Measurements from ENCODE around the gene ZNF689. TPM values are rescaled to one million over a fixed set of nuclear protein-coding genes. Genes with fewer than 3 reads are reported as not detected.

ZNF689 gene
- total and polyA plus RNA-seq, 2 of the 13 experiments (the other 11 are each of a cell fraction or from before 2014, with no cell fraction given): 9.7 to 19.5 TPM

- TF ChIP-seq ZNF414 (CRISPR knock-in tag; IDR thresholded peaks at IDR 0.05) (no peak), ZNF564 (CRISPR knock-in tag; IDR thresholded peaks at IDR 0.05) (no peak), KAT7 (CRISPR knock-in tag; IDR thresholded peaks at IDR 0.05; ENCODE audit: borderline replicate concordance) (no peak; the same call in 1 of the 2 replicates), ZMAT3 (CRISPR knock-in tag; conservative IDR thresholded peaks at IDR 0.05) (no peak; the same call in none of the 2 replicates), GRHL1 (CRISPR knock-in tag; conservative IDR thresholded peaks at IDR 0.05) (no peak), ZNF891 (CRISPR knock-in tag; IDR thresholded peaks at IDR 0.05) (peak; percentile 28; the same call in 1 of the 2 replicates), JDP2 (CRISPR knock-in tag; IDR thresholded peaks at IDR 0.05; ENCODE audit: borderline replicate concordance) (no peak), ZNF782 (CRISPR knock-in tag; IDR thresholded peaks at IDR 0.05; ENCODE audit: borderline replicate concordance) (no peak), FOXC1 (CRISPR knock-in tag; IDR thresholded peaks at IDR 0.05; ENCODE audit: borderline replicate concordance) (no peak), EEA1 (CRISPR knock-in tag; IDR thresholded peaks at IDR 0.05; ENCODE audit: borderline replicate concordance) (peak; percentile 65; the same call in 1 of the 2 replicates), JUND (CRISPR knock-in tag; IDR thresholded peaks at IDR 0.05) (no peak; the same call in 1 of the 2 replicates), THAP11 (CRISPR knock-in tag; IDR thresholded peaks at IDR 0.05) (peak; percentile 22; the same call in 1 of the 2 replicates), YY1 (IDR thresholded peaks at IDR 0.05; ENCODE audit: insufficient read depth, insufficient replicate concordance, low read depth, low read length) (no peak), HOMEZ (CRISPR knock-in tag; IDR thresholded peaks at IDR 0.05; ENCODE audit: low read depth) (no peak), ZNF605 (CRISPR knock-in tag; IDR thresholded peaks at IDR 0.05) (no peak; the same call in 1 of the 2 replicates), ZNF530 (CRISPR knock-in tag; IDR thresholded peaks at IDR 0.05; ENCODE audit: low read depth) (no peak), KLF6 (CRISPR knock-in tag; IDR thresholded peaks at IDR 0.05) (0 out of 2 replicates have a peak, but pooled peaks have one; percentile 6), MYNN (CRISPR knock-in tag; IDR thresholded peaks at IDR 0.05; ENCODE audit: low read depth) (no peak), TBL1XR1 (IDR thresholded peaks at IDR 0.05; ENCODE audit: borderline replicate concordance, low read length, partially characterized antibody) (no peak), MTF2 (CRISPR knock-in tag; IDR thresholded peaks at IDR 0.05; ENCODE audit: borderline replicate concordance) (no peak), JUNB (CRISPR knock-in tag; IDR thresholded peaks at IDR 0.05; ENCODE audit: borderline replicate concordance) (no peak), ATM (IDR thresholded peaks at IDR 0.05; ENCODE audit: borderline replicate concordance) (no peak), ZBTB4 (CRISPR knock-in tag; IDR thresholded peaks at IDR 0.05; ENCODE audit: borderline replicate concordance) (no peak)
Observed at GRCh38 chr16:30658731-30659506, 48.7 kb upstream of the ZNF689 start (continued).

Measured in HepG2 (cell line).